ENCODE data around the gene FARS2. TPM values are rescaled to one million over a fixed set of nuclear protein-coding genes. Genes with fewer than 3 reads are reported as not detected.

FARS2 gene
- polyA plus RNA-seq, 2 of the 4 experiments (the other 2 are of a cell fraction), result 12.9 to 17.5 TPM

DNA sequence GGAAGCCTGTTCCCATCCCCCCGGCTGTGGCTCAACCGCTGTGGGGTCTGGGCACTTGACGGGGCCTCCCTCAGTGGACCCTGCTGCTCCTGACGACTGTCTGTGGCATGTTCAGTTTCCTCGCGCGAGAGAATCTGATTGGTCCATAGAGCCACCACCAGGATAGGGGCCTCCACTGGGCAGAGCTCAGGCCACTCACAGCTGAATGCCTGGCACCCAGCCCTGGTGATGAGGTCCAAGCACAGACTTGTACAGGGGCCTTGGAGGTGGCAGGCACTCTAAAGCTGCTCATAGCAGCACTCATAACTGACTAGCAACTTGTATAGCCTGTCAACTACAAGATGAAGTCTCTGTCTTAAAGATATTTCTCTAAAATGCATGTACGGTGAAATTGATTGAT, 377.4 kb downstream of the FARS2 start (continued):
- TF ChIP-seq KDM1A (IDR thresholded peaks at IDR 0.05; ENCODE audit: low read depth), result no peak
- TF ChIP-seq NPAS2 (CRISPR knock-in tag; IDR thresholded peaks at IDR 0.05; ENCODE audit: borderline replicate concordance), result no peak

DNA sequence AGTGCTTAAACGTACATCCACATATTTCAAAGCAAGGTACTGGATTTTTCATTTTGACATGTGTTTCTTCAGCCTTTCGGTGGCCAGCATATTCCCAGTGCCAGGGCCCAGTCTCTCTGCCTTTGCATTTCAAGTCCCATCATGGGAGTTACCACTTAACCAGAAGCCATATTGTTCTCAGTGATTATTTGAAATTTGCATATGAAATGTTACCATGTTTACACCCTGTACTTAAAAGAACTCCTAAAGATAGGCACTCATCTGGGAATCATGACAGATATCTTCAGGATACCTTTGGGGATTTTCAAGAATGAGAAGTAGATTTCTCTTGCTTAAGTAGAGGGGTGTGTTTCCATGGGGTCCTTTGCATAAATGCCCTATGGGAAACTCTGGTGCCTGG, 377.9 kb downstream of the FARS2 start:
- FAIRE-seq (no peak), DNase-seq (ENCODE audit: low read depth in 1 of 2, low spot score in 1 of 2) (no peak), ATAC-seq (no peak)
- Histone ChIP-seq H3K4me3 (no peak overlapping the region), H3K27ac (no peak overlapping the region), H3K4me2 (no peak overlapping the region), H3K9me3 (peaks cover 8% of the 10 kb centered on the region; the same call in 2 of the 3 replicates), H3K4me1 (no peaks in the 10 kb centered on the region)
- TF ChIP-seq, protein P1, sequence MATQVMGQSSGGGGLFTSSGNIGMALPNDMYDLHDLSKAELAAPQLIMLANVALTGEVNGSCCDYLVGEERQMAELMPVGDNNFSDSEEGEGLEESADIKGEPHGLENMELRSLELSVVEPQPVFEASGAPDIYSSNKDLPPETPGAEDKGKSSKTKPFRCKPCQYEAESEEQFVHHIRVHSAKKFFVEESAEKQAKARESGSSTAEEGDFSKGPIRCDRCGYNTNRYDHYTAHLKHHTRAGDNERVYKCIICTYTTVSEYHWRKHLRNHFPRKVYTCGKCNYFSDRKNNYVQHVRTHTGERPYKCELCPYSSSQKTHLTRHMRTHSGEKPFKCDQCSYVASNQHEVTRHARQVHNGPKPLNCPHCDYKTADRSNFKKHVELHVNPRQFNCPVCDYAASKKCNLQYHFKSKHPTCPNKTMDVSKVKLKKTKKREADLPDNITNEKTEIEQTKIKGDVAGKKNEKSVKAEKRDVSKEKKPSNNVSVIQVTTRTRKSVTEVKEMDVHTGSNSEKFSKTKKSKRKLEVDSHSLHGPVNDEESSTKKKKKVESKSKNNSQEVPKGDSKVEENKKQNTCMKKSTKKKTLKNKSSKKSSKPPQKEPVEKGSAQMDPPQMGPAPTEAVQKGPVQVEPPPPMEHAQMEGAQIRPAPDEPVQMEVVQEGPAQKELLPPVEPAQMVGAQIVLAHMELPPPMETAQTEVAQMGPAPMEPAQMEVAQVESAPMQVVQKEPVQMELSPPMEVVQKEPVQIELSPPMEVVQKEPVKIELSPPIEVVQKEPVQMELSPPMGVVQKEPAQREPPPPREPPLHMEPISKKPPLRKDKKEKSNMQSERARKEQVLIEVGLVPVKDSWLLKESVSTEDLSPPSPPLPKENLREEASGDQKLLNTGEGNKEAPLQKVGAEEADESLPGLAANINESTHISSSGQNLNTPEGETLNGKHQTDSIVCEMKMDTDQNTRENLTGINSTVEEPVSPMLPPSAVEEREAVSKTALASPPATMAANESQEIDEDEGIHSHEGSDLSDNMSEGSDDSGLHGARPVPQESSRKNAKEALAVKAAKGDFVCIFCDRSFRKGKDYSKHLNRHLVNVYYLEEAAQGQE (IDR thresholded peaks at IDR 0.05), result no peak
- TF ChIP-seq, protein P2, sequence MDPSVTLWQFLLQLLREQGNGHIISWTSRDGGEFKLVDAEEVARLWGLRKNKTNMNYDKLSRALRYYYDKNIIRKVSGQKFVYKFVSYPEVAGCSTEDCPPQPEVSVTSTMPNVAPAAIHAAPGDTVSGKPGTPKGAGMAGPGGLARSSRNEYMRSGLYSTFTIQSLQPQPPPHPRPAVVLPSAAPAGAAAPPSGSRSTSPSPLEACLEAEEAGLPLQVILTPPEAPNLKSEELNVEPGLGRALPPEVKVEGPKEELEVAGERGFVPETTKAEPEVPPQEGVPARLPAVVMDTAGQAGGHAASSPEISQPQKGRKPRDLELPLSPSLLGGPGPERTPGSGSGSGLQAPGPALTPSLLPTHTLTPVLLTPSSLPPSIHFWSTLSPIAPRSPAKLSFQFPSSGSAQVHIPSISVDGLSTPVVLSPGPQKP (IDR thresholded peaks at IDR 0.05; ENCODE audit: low read depth, low read length), result no peak
- no peak for TF ChIP-seq HOXA7 (CRISPR knock-in tag; IDR thresholded peaks at IDR 0.05)
- no peak for TF ChIP-seq EHMT2 (IDR thresholded peaks at IDR 0.05; ENCODE audit: low read depth)
- TF ChIP-seq NFE2L2 (conservative IDR thresholded peaks at IDR 0.05; ENCODE audit: low read length), result no peak
- no peak for TF ChIP-seq HOXB13 (CRISPR knock-in tag; IDR thresholded peaks at IDR 0.05; ENCODE audit: low read depth)
- no peak for TF ChIP-seq JUN (IDR thresholded peaks at IDR 0.05)
- no peak for TF ChIP-seq TP53 (CRISPR knock-in tag; IDR thresholded peaks at IDR 0.05)
- TF ChIP-seq RCOR1 (IDR thresholded peaks at IDR 0.05; ENCODE audit: low read depth, low read length), result no peak
- no peak for TF ChIP-seq EP300 (IDR thresholded peaks at IDR 0.05)
- no peak for TF ChIP-seq SMC3 (IDR thresholded peaks at IDR 0.05)
- no peak for TF ChIP-seq ZSCAN20 (CRISPR knock-in tag; IDR thresholded peaks at IDR 0.05)
- TF ChIP-seq, protein P3, sequence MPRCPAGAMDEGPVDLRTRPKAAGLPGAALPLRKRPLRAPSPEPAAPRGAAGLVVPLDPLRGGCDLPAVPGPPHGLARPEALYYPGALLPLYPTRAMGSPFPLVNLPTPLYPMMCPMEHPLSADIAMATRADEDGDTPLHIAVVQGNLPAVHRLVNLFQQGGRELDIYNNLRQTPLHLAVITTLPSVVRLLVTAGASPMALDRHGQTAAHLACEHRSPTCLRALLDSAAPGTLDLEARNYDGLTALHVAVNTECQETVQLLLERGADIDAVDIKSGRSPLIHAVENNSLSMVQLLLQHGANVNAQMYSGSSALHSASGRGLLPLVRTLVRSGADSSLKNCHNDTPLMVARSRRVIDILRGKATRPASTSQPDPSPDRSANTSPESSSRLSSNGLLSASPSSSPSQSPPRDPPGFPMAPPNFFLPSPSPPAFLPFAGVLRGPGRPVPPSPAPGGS (IDR thresholded peaks at IDR 0.05), result no peak
- no peak for TF ChIP-seq RFX5 (IDR thresholded peaks at IDR 0.05)
- no peak for TF ChIP-seq RARB (CRISPR knock-in tag; IDR thresholded peaks at IDR 0.05)
- TF ChIP-seq, protein P4, sequence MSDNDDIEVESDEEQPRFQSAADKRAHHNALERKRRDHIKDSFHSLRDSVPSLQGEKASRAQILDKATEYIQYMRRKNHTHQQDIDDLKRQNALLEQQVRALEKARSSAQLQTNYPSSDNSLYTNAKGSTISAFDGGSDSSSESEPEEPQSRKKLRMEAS (IDR thresholded peaks at IDR 0.05), result no peak
- ChIA-PET CTCF (no interaction called here), POLR2A (no interaction called here)
- 86% methylated on average over 2 of the region's 2 CpGs for WGBS (ENCODE audit: missing lambda C conversion rate)

DNA sequence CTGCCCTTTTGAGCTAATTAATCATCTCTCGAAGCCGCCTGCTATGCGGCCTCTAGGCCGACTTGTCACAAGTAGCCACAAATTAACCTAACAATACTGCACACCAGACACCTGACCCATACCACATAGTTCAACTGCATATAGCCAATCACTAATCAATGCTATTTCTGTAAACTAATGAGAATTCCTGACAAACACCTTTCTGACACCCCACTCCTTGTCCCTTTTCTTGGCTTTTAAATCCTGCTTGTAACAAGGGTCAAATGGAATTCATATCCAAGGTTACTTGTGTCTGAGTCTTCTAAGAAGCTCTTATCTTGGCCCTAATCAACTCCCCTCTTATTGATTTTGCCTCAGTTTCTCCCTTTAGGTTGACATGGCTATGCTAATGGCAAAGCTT, 379.3 kb downstream of the FARS2 start:
- ChIA-PET POLR2A (no interaction called here), CTCF (no interaction called here)
- FAIRE-seq (no peak), ATAC-seq (no peak), DNase-seq (ENCODE audit: low read depth in 1 of 2, low spot score in 1 of 2) (no peak)
- Histone ChIP-seq H3K4me3 (no peak overlapping the region), H3K4me2 (no peak overlapping the region), H3K9me3 (peaks cover 8% of the 10 kb centered on the region; the same call in 2 of the 3 replicates), H3K4me1 (no peaks in the 10 kb centered on the region), H3K27ac (no peak overlapping the region)
- WGBS (ENCODE audit: missing lambda C conversion rate), result 93% methylated on average over 4 of the region's 4 CpGs
- TF ChIP-seq, protein P5, sequence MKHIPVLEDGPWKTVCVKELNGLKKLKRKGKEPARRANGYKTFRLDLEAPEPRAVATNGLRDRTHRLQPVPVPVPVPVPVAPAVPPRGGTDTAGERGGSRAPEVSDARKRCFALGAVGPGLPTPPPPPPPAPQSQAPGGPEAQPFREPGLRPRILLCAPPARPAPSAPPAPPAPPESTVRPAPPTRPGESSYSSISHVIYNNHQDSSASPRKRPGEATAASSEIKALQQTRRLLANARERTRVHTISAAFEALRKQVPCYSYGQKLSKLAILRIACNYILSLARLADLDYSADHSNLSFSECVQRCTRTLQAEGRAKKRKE (CRISPR knock-in tag; IDR thresholded peaks at IDR 0.05; ENCODE audit: low read depth), result no peak
- TF ChIP-seq HOXA7 (CRISPR knock-in tag; IDR thresholded peaks at IDR 0.05) (no peak), FOSL2 (IDR thresholded peaks at IDR 0.05) (no peak), FOSL2 (CRISPR knock-in tag; IDR thresholded peaks at IDR 0.05) (no peak), ESRRA (IDR thresholded peaks at IDR 0.05; ENCODE audit: borderline replicate concordance, low read length) (no peak)

Data from A549 (cell line).